SK-N-SH (cell line): ENCODE results near the gene LIX1.

Experiments
- CTCF ChIP-seq: fragments of 200-600 bp; sonication (generic); IDR thresholded peaks from 2 replicates; pipeline ENCODE4 v1.6.1; 2017; ENCODE audit warnings: antibody characterized with exemption, mild to moderate bottlenecking, moderate library complexity
- PBX3 ChIP-seq: IDR thresholded peaks from 2 replicates; pipeline ENCODE4; 2012
- ZBTB33 ChIP-seq: IDR thresholded peaks from 2 replicates; pipeline ENCODE4 v1.4.0; 2012; ENCODE audit warnings: low read depth, borderline replicate concordance

GRCh38 chr5:97071993-97072392, 70.4 kb downstream of the LIX1 start:
- TF ChIP-seq CTCF (no peak), ZBTB33 (no peak), PBX3 (no peak)
